HG03520 (cell line): ENCODE data around the gene SPATA33.
"Not testable (repeated sequence)": the region's sequence is repeated elsewhere in the genome, so short reads cannot be mapped to it uniquely, and the experiment has no call there.

Experiments used
- ATAC-seq: cut with Tn5 transposase; IDR thresholded peaks from one replicate; pipeline ENCODE4 v1.9.1; 2021; ENCODE audit warnings: mild to moderate bottlenecking, moderate library complexity; ENCODE audit not compliant: unreplicated experiment

Gene SPATA33

GRCh38 chr16:89624777-89625761 lies 32.6 kb upstream of the SPATA33 start:
- ATAC-seq, result no peak

- no peak for ATAC-seq
Observed at GRCh38 chr16:89629827-89630610, 27.6 kb upstream of the SPATA33 start.

- ATAC-seq, result no peak
Observed at GRCh38 chr16:89633064-89633631, 24.5 kb upstream of the SPATA33 start.

GRCh38 chr16:89634463-89635385 lies 22.9 kb upstream of the SPATA33 start:
- ATAC-seq, result not testable (repeated sequence)

- no peak for ATAC-seq
Observed at GRCh38 chr16:89636663-89637062, 21.0 kb upstream of the SPATA33 start.

GRCh38 chr16:89637379-89637778 lies 20.3 kb upstream of the SPATA33 start:
- ATAC-seq, result no peak

GRCh38 chr16:89638455-89638854 lies 19.2 kb upstream of the SPATA33 start:
- ATAC-seq, result no peak

GRCh38 chr16:89639385-89639784 lies 18.3 kb upstream of the SPATA33 start:
- ATAC-seq, result no peak

GRCh38 chr16:89641458-89642119 lies 16.0 kb upstream of the SPATA33 start:
- no peak for ATAC-seq

GRCh38 chr16:89642574-89642973 lies 15.1 kb upstream of the SPATA33 start:
- no peak for ATAC-seq

- no peak for ATAC-seq
Observed at GRCh38 chr16:89643769-89644300, 13.8 kb upstream of the SPATA33 start.

GRCh38 chr16:89645122-89645521 lies 12.5 kb upstream of the SPATA33 start:
- ATAC-seq, result no peak

- ATAC-seq, result no peak
Observed at GRCh38 chr16:89646270-89646669, 11.4 kb upstream of the SPATA33 start.

- no peak for ATAC-seq
Observed at GRCh38 chr16:89646906-89647305, 10.7 kb upstream of the SPATA33 start.

- no peak for ATAC-seq
Observed at GRCh38 chr16:89651584-89651983, 6.1 kb upstream of the SPATA33 start.

GRCh38 chr16:89653656-89654295 lies 3.9 kb upstream of the SPATA33 start:
- ATAC-seq, result no peak

- ATAC-seq, result no peak
Observed at GRCh38 chr16:89655062-89655643, 2.5 kb upstream of the SPATA33 start.

- no peak for ATAC-seq
Observed at GRCh38 chr16:89656435-89657121, 1.1 kb upstream of the SPATA33 start.
